SK-N-SH treated with all-trans-retinoic acid at 6 μM for 48 hours (cell line): ENCODE measurements around the gene EVI2B.

Experiments used
- ARNTL ChIP-seq: fragments of 450-650 bp; formaldehyde crosslinking; IDR thresholded peaks from 2 replicates; pipeline ENCODE4 v1.5.0; 2020; ENCODE audit warnings: low read depth, mild to moderate bottlenecking, moderate library complexity, borderline replicate concordance
- RARB ChIP-seq: fragments of 250-450 bp; sonication (Bioruptor Pico); IDR thresholded peaks from 2 replicates; pipeline ENCODE4 v1.8.0; 2021; ENCODE audit warnings: mild to moderate bottlenecking, moderate library complexity
- TOX ChIP-seq: fragments of 250-450 bp; sonication (Bioruptor Pico); IDR thresholded peaks from 2 replicates; pipeline ENCODE4 v1.8.0; 2021; ENCODE audit warnings: mild to moderate bottlenecking, moderate library complexity, borderline replicate concordance
- TSHZ2 ChIP-seq: fragments of 250-450 bp; sonication (Bioruptor Pico); IDR thresholded peaks from 2 replicates; pipeline ENCODE4 v1.5.0; 2020; ENCODE audit warnings: mild to moderate bottlenecking, moderate library complexity
- ZC3H10 ChIP-seq: fragments of 250-450 bp; sonication (Bioruptor Pico); IDR thresholded peaks from 2 replicates; pipeline ENCODE4 v1.5.1; 2021; ENCODE audit warnings: mild to moderate bottlenecking, moderate library complexity
- ZFP30 ChIP-seq: fragments of 450-650 bp; formaldehyde crosslinking; IDR thresholded peaks from 2 replicates; pipeline ENCODE4 v1.5.0; 2022; ENCODE audit warnings: mild to moderate bottlenecking, moderate library complexity

GRCh38 chr17:31318851-31319661 lies 5.2 kb upstream of the EVI2B start:
- TF ChIP-seq TSHZ2 (no peak), ZC3H10 (CRISPR knock-in tag) (no peak), TOX (no peak), ARNTL (no peak), ZFP30 (CRISPR knock-in tag) (no peak), RARB (CRISPR knock-in tag) (no peak)
